Hepatocyte (in vitro differentiated cells): ENCODE results near the gene KIF26B.

ENCODE experiments used
- CTCF ChIP-seq: fragments of 200-600 bp; sonication (generic); IDR thresholded peaks from 2 replicates; pipeline ENCODE4 v1.5.1; 2016; ENCODE audit warnings: antibody characterized with exemption, mild to moderate bottlenecking; ENCODE audit not compliant: poor library complexity
- EZH2 ChIP-seq: fragments of 200-600 bp; sonication (generic); IDR thresholded peaks from 2 replicates; pipeline ENCODE4 v1.6.1; 2016; ENCODE audit warnings: antibody characterized with exemption, mild to moderate bottlenecking, borderline replicate concordance
- EZH2phosphoT487 ChIP-seq: fragments of 200-600 bp; sonication (generic); IDR thresholded peaks from one replicate; pipeline ENCODE4 v1.6.1; 2018; ENCODE audit warnings: antibody characterized with exemption, mild to moderate bottlenecking, low read depth, moderate library complexity; ENCODE audit not compliant: unreplicated experiment, severe bottlenecking

GRCh38 chr1:245475126-245475525 is 320.3 kb downstream of the KIF26B start:
- no peak for TF ChIP-seq CTCF
- no peak for TF ChIP-seq EZH2
- no peak for TF ChIP-seq EZH2phosphoT487
